IMR-90 (cell line): ENCODE data around the gene COX8C.

Experiments used
- BHLHE40 ChIP-seq: fragments of 150-350 bp; IDR thresholded peaks from 2 replicates; pipeline ENCODE4 v1.6.1; 2016; ENCODE audit warnings: mild to moderate bottlenecking, low read depth, low read length
- CHD1 ChIP-seq: IDR thresholded peaks from 2 replicates; pipeline ENCODE4 v1.6.1; 2012; ENCODE audit warnings: low read depth, low read length, improper control_type of control experiment
- CTCF ChIP-seq: conservative IDR thresholded peaks from 2 replicates; pipeline ENCODE4 v1.5.1; 2012; ENCODE audit warnings: mild to moderate bottlenecking, low read depth, low read length, improper control_type of control experiment
- FOS ChIP-seq: fragments of 150-350 bp; IDR thresholded peaks from 2 replicates; pipeline ENCODE4 v1.6.1; 2016; ENCODE audit warnings: low read depth, low read length
- MAZ ChIP-seq: IDR thresholded peaks from 2 replicates; pipeline ENCODE4 v1.6.1; 2012; ENCODE audit warnings: low read depth, mild to moderate bottlenecking, low read length, improper control_type of control experiment, moderate library complexity, borderline replicate concordance
- MXI1 ChIP-seq: IDR thresholded peaks from 2 replicates; pipeline ENCODE4 v1.6.1; 2012; ENCODE audit warnings: low read depth, mild to moderate bottlenecking, low read length, moderate library complexity, borderline replicate concordance
- POLR2A ChIP-seq: IDR thresholded peaks from 2 replicates; pipeline ENCODE4 v1.6.1; 2012; ENCODE audit warnings: mild to moderate bottlenecking, low read depth, low read length
- RAD21 ChIP-seq: IDR thresholded peaks from 2 replicates; pipeline ENCODE4 v1.6.1; 2012; ENCODE audit warnings: low read length, improper control_type of control experiment
- RCOR1 ChIP-seq: IDR thresholded peaks from 2 replicates; pipeline ENCODE4 v1.6.1; 2012; ENCODE audit warnings: mild to moderate bottlenecking, low read length, improper control_type of control experiment; ENCODE audit not compliant: insufficient replicate concordance
- RFX5 ChIP-seq: IDR thresholded peaks from 2 replicates; pipeline ENCODE4 v1.8.0; 2012; ENCODE audit warnings: low read depth, mild to moderate bottlenecking, low read length, moderate library complexity
- SMC3 ChIP-seq: fragments of 150-350 bp; IDR thresholded peaks from 2 replicates; pipeline ENCODE4 v1.6.1; 2016; ENCODE audit warnings: low read depth, mild to moderate bottlenecking, antibody characterized with exemption, low read length, moderate library complexity
- USF2 ChIP-seq: fragments of 150-350 bp; IDR thresholded peaks from 2 replicates; pipeline ENCODE4 v1.6.1; 2017; ENCODE audit warnings: mild to moderate bottlenecking, antibody characterized with exemption, low read length, low read depth
- TF ChIP-seq, protein P1 (sequence below): fragments of 150-350 bp; IDR thresholded peaks from 2 replicates; pipeline ENCODE4 v1.6.1; 2016; ENCODE audit warnings: low read depth, mild to moderate bottlenecking, low read length, moderate library complexity, borderline replicate concordance

GRCh38 chr14:93311082-93311481 lies 35.9 kb upstream of the COX8C start:
- TF ChIP-seq CTCF (no peak), USF2 (no peak), POLR2A (no peak), CHD1 (no peak), RAD21 (no peak), RCOR1 (no peak), FOS (no peak), RFX5 (no peak), BHLHE40 (no peak), SMC3 (no peak), MXI1 (no peak), MAZ (no peak)
- TF ChIP-seq, protein P1, sequence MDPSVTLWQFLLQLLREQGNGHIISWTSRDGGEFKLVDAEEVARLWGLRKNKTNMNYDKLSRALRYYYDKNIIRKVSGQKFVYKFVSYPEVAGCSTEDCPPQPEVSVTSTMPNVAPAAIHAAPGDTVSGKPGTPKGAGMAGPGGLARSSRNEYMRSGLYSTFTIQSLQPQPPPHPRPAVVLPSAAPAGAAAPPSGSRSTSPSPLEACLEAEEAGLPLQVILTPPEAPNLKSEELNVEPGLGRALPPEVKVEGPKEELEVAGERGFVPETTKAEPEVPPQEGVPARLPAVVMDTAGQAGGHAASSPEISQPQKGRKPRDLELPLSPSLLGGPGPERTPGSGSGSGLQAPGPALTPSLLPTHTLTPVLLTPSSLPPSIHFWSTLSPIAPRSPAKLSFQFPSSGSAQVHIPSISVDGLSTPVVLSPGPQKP = no peak
